Inflammatory macrophage treated with lipopolysaccharide for 4 hours (primary cell): ENCODE results near the gene P4HTM.

ENCODE experiments used
- DNase-seq: peaks from one replicate; pipeline ENCODE4 v3.0.0-alpha.2; 2020

Gene P4HTM

DNA sequence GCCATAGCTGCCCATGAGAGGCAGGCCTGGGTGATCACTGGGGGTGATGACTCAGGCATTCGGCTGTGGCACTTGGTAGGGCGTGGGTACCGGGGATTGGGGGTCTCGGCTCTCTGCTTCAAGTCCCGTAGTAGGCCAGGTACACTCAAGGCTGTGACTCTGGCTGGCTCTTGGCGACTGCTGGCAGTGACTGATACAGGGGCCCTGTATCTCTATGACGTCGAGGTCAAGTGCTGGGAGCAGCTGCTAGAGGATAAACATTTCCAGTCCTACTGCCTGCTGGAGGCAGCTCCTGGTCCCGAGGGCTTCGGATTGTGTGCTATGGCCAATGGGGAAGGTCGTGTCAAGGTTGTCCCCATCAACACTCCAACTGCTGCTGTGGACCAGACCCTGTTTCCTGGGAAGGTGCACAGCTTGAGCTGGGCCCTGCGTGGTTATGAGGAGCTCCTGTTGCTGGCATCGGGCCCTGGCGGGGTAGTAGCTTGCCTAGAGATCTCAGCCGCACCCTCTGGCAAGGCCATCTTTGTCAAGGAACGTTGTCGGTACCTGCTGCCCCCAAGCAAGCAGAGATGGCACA is 22.5 kb downstream of the P4HTM start:
- DNase-seq = no peak

DNA sequence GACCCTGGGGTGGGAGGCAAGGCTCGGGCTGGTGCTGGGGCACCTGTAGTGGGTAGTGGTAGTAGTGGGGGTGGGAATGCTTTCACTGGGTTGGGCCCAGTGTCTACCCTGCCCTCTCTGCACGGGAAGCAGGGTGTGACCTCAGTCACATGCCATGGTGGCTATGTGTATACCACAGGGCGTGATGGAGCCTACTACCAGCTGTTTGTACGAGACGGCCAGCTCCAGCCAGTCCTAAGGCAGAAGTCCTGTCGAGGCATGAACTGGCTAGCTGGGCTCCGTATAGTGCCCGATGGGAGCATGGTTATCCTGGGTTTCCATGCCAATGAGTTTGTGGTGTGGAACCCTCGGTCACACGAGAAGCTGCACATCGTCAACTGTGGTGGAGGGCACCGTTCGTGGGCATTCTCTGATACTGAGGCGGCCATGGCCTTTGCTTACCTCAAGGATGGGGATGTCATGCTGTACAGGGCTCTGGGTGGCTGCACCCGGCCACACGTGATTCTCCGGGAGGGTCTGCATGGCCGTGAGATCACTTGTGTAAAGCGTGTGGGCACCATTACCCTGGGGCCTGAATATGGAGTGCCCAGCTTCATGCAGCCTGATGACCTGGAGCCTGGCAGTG is 23.2 kb downstream of the P4HTM start:
- no peak for DNase-seq

DNA sequence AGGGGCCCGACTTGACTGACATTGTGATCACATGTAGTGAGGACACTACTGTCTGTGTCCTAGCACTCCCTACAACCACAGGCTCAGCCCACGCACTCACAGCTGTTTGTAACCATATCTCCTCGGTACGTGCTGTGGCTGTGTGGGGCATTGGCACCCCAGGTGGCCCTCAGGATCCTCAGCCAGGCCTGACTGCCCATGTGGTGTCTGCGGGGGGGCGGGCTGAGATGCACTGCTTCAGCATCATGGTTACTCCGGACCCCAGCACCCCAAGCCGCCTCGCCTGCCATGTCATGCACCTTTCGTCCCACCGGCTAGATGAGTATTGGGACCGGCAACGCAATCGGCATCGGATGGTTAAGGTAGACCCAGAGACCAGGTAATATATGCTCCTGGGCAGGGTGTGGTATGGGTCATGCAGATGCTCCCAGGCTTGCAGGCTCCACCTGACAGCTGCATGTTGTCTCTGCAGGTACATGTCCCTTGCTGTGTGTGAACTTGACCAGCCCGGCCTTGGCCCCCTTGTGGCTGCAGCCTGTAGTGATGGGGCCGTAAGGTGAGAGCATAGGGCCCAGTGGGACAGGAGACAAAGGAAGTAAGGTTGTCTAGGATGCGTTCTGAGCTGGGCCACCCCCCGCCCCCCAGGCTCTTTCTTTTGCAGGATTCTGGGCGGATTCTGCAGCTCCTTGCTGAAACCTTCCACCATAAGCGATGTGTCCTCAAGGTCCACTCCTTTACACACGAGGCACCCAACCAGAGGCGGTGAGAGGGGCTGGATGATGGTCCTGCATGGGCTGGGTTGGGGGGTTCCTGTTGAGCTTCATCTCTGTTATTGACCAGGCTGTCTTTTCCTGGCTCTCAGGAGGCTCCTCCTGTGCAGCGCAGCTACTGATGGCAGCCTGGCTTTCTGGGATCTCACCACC is 24.0 kb downstream of the P4HTM start:
- DNase-seq = peak; percentile 35

GRCh38 chr3:49015072-49015471 is 25.0 kb downstream of the P4HTM start:
- no peak for DNase-seq

- no peak for DNase-seq
These were observed 25.7 kb downstream of the P4HTM start for GRCh38 chr3:49015765-49016164.

DNA sequence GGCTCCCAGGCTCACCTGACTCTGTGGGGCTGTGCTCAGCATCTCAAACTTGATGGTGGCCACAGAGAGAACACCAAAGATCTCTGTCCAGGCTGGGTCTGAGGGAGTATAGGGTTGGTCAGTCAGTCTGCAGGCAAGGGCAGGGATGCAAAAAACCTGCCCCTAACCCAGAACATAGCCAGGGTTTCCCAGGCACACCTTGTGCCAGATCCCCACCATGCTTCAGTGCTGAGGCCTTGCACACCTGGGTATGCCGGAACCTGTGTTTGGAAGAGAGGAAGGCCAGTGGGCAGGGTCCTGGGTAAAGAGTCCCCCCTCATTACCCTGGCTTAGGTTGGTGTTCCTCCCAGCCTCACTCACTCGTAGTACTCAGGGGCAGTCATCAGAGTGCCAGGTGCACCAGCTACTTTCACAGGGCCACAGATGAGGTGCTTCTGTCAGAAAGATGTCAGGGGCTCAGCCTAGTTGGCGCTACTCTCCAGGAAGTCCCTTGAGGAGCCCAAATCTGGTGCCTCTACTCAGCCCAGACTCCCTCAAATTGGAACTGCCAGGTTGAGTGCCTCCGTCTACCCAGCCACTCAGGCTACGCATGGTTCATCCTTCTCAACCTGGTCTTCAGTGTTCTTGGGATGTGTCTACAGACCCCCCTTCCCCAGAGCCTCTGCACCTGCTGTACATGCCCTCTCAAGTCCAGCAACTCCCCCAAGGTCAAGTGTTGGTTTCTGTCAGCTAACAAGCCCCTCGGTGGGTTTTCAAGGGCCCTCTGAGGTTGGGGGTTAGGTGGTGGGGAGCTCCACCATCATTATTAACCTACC is 26.6 kb downstream of the P4HTM start:
- no peak for DNase-seq

- DNase-seq = no peak
These were observed 27.4 kb downstream of the P4HTM start for GRCh38 chr3:49017229-49017970.

DNA sequence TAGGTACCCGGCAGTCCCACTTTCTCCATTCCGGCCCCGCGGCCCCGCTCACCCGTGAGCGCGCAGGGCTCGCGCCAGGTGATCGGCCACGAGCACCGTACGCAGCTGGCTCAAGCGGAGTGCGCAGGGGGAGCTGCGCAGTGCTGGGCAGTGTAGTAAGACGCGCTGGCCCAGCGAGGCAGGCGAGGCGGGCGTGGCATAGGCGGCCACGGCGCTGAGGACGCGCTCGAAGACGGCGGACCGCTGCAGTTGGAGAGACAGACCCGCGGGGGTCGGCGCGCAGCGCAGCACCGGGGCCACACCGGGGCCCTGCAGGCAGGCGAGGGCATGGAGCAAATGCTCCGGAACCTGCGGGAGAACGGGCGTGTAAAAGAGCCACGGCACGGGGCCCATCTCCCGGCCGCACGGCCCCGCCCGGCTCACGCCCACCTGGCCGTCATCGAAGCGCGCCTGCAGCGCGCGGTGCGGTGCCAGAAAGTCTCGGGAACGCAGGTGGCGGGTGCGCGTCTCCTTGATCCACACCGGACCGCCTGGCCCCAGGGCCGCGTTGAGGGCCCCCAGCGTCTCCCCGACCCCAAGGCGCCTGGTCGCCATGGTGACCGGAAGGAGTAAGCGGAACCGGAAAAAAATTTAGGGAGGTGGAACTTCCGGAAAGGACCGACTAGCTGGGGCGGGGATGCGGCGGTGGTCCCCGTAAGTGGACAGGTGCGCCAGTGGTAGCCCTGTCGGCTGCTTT is 28.1 kb downstream of the P4HTM start, which contains the start of gene DALRD3:
TSS of gene DALRD3 (minus strand) at position 610 of the 736 bp plus-strand sequence. CDS start at position 594, 16 bp downstream.
- peak; percentile 54 for DNase-seq

DNA sequence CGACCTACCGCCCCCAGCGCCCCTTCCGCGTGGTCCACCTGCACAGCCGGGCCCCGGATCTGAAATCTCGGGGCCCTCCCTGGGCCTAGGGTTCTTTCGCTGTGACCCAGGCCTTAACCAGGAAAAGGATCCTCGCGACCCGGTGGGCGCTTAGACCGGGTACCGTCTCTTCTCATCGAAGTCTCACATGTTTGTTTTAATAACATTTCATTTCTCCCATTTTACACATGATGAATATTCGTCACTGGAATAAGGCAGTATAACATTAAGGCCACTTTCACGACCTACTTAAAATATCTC is 28.6 kb downstream of the P4HTM start:
- no peak for DNase-seq

DNA sequence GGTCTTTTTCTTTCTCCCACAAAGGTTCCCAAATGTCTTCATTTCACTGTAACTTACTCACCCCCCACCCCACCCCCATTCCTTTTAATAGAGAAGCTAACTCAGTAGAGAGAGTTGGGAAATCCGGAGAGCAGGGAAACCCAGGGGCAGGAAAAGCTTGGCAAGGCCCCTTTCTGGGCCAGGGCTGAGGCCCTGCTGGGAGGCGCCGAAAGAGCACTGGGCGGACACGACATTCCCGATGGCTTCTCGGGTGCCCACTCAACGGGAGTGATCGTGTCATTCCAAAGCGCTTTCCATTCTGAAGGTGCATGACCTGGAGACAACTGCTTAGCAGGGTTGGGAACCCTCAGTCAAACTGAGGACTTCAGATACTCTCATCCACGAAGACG is 29.9 kb downstream of the P4HTM start:
- peak; percentile 71 for DNase-seq

DNA sequence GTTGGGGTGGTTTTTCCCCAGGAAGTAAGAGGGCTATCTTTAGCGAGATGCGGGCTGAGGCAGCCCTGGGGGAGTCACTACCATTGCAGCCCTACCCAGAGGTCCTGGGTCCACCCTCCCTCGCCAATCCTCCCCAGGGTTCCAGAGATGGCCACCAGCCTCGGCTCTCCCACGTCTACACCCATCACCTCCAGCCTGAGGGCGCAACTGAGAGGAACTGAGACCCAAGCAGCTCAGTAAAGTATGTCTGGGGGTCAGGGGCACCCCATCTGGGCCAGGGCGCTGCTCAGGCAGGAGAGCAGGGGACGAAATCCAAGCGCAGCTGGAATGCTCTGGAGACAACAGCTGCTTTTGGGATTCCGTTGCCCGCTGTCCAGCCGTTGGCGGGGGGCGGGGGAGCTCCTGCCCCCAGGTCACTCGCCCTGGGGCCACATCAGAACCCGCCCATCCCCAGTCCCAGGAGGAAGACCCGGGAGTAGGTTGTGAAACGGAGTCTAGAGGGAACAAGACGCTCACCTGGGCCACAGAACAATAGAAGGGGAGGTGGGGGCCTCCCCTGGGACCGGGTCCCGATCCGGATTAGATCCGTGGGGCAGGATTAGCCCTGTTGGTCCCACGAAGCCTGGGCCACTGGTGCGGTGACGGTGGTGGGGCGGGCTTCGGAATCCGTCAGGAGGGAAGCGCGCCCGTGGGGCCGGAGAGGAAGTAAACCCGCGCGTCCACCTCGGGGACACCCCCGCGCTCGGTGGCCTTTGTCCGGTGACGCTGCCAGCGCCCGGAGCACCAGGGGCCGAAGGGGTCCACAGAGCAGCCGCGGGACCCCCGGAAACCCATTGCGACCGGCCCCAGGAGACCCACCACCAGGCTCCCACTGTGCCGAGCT is 30.5 kb downstream of the P4HTM start:
- peak; percentile 82 for DNase-seq

DNA sequence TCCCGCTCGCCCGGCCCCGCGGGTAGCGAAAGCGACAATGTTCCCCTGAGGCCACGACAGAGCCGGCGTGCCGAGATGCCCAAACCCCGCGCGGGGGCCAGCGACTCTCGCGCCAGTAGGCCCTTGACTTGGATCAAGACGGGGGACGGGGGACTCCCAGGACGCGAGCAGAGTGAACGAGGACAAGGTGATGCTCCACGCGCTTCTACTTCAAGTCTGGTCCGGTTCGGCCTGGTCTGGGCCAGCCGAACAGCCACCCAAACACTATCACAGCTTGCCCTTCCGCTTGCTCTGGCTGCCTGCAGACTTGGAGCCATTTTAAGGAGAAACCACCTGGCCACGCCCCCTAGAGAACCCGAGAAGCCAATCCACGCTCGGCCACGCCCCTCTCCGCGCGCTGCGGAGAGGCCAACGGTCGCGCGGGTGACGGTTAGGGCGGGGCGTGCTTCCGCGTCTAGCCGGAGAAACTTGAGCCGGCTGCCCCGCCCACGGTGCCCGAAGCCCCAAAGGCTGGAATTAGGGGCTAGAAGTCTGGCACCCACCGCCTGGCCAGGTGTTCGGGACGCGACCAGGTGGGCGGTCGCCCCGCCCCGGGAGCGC is 31.3 kb downstream of the P4HTM start:
- DNase-seq = peak; percentile 99

DNA sequence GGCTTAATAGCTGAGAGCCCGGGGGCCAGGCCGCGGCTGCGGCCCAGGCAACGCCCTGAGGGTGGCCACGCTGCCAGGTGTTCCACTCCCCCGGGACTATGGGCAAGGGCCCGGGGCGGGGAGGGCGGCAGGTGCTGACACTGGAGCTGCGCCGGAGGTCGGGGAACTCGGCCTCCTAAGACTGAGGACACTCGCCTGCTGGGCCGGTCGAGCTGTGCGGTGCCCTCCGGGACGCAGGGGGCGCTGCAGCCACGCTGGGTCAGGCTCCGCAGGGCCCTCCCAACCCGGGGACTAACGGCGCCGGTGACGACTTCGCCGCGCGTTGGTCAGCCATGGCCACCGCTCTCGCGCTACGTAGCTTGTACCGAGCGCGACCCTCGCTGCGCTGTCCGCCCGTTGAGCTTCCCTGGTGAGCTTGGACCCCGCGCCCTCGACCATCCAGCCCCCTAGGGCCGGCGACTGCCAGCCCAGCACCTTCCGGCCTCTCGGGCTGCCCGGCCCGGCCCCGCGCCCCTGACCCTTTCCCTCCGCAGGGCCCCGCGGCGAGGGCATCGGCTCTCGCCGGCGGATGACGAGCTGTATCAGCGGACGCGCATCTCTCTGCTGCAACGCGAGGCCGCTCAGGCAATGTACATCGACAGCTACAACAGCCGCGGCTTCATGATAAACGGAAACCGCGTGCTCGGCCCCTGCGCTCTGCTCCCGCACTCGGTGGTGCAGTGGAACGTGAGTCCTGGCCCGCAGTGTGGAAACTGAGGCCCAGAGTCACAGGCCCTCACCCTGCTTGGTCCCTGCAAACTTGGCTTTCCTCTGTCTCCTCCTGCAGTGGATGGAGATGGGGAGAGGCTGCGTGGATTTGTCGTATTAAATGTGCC is 32.0 kb downstream of the P4HTM start, which contains the start of gene NDUFAF3:
TSS of gene NDUFAF3 (plus strand) at position 309 of the 875 bp plus-strand sequence. CDS start at position 333, 24 bp downstream.
- peak; percentile 92 for DNase-seq

- DNase-seq = no peak
These were observed 32.7 kb downstream of the P4HTM start for GRCh38 chr3:49022688-49023171.

DNA sequence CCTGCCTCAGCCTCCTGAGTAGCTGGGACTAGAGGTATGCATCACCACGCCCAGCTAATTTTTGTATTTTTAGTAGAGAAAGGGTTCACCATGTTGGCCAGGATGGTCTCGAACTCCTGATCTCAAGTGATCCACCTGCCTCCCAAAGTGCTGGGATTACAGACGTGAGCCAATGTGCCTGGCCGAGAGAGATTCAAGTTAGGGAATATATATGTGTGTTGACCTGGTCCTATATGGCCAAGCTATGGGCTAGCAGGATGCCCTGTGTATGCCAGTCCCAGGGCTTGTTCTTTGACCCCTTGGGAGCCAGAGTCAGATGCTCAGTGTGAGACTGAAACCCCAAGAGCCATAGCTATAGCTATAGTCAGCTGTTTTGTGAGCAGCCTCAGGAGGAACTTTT is 33.7 kb downstream of the P4HTM start:
- no peak for DNase-seq

- DNase-seq = no peak
These were observed 34.4 kb downstream of the P4HTM start for GRCh38 chr3:49024449-49024848.

- DNase-seq = no peak
These were observed 35.2 kb downstream of the P4HTM start for GRCh38 chr3:49025005-49025792.
